Endothelial cell of umbilical vein (primary cell): Measurements from ENCODE around the gene DBNL.

Experiments
- EZH2 ChIP-seq: IDR thresholded peaks from 2 replicates; pipeline ENCODE4 v1.6.1; 2012; ENCODE audit warnings: borderline replicate concordance, low read depth, mild to moderate bottlenecking, moderate library complexity, low read length, inconsistent platforms; ENCODE audit not compliant: severe bottlenecking
- POLR2A ChIP-seq: IDR thresholded peaks from 2 replicates; pipeline ENCODE4 v1.6.1; 2012; ENCODE audit warnings: low read depth, mild to moderate bottlenecking, control low read depth, low read length
- TF ChIP-seq, protein P1 (sequence below), 2 donors: IDR thresholded peaks; 1 replicate in 1 of 2; 2 replicates in 1 of 2; pipeline ENCODE4 v1.5.1; 2011; ENCODE audit warnings: low read length in 2 of 2, mild to moderate bottlenecking in 2 of 2, moderate library complexity in 2 of 2, control low read depth in 1 of 2, inconsistent platforms in 1 of 2, low read depth in 1 of 2; ENCODE audit not compliant: insufficient read depth in 1 of 2; ENCODE audit errors: extremely low read depth in 1 of 2

DNA sequence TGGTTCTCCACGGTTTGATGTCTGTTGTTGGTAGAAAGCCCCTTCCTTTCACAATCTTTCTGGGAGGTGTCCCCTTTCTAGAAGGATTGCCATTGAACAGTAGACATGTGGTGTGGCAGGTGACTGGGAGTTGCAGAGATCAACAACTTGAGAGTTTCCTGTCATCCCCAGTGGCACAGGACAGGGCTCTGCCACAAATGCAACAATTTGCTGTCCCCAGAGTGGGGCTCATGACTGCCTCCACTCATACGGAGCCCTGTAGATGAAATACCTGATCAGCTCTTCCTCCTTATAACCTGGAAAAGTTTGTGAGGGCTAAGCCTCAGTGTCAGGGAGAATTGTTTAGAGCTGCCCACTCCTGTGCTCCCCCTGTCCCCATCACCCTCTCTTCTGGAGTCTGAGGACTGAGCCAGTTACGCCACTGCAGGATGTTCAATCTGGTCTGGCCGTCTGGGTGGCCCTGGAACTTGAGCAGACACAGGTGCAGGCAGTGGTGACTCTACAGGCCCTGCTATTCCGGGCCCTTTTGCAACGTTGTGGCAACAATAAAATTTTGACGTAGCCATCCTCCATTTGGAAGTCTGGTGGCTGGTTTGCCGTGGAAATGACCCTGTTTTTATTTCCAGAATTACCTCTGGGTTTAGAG, 6.5 kb downstream of the DBNL start:
- TF ChIP-seq, protein P1, sequence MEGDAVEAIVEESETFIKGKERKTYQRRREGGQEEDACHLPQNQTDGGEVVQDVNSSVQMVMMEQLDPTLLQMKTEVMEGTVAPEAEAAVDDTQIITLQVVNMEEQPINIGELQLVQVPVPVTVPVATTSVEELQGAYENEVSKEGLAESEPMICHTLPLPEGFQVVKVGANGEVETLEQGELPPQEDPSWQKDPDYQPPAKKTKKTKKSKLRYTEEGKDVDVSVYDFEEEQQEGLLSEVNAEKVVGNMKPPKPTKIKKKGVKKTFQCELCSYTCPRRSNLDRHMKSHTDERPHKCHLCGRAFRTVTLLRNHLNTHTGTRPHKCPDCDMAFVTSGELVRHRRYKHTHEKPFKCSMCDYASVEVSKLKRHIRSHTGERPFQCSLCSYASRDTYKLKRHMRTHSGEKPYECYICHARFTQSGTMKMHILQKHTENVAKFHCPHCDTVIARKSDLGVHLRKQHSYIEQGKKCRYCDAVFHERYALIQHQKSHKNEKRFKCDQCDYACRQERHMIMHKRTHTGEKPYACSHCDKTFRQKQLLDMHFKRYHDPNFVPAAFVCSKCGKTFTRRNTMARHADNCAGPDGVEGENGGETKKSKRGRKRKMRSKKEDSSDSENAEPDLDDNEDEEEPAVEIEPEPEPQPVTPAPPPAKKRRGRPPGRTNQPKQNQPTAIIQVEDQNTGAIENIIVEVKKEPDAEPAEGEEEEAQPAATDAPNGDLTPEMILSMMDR (IDR thresholded peaks at IDR 0.05; ENCODE audit: extremely low read depth in 1 of 2, insufficient read depth in 1 of 2, low read depth in 1 of 2, low read length in 2 of 2) = no peak
- TF ChIP-seq POLR2A = no peak
- no peak for TF ChIP-seq EZH2
